HG03095 (cell line): Measurements from ENCODE around the gene CPTP.

Source experiments
- ATAC-seq: cut with Tn5 transposase; IDR thresholded peaks from one replicate; pipeline ENCODE4 v1.9.1; 2021; ENCODE audit warnings: moderate library complexity; ENCODE audit not compliant: unreplicated experiment

Gene CPTP

GRCh38 chr1:1291548-1292441 lies 32.8 kb upstream of the CPTP start:
- no peak for ATAC-seq

GRCh38 chr1:1292442-1292779 lies 32.2 kb upstream of the CPTP start:
- no peak for ATAC-seq

DNA sequence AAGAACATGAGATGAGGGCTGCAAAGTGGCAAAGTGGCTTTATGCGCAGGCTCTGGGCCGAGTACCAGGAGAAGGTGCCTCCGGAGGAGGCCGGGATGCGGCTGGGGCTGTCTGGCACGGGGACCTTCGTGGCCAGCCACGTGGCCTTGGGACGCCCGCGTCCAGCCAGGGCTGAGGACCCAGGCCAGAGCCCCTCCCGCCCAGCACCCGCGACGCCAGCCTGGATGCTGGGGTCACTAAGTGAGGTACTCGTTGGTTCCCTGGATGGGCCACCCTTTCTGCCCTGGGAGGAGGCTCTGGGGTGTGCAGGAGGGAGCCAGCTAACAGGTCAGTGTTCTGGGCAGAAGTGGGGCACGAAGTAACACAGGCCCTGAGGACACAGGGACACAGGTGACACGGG lies 31.8 kb upstream of the CPTP start:
- no peak for ATAC-seq

GRCh38 chr1:1293263-1294249 lies 31.0 kb upstream of the CPTP start:
- ATAC-seq: no peak

- no peak for ATAC-seq
These were observed 30.2 kb upstream of the CPTP start for GRCh38 chr1:1294250-1294890.

DNA sequence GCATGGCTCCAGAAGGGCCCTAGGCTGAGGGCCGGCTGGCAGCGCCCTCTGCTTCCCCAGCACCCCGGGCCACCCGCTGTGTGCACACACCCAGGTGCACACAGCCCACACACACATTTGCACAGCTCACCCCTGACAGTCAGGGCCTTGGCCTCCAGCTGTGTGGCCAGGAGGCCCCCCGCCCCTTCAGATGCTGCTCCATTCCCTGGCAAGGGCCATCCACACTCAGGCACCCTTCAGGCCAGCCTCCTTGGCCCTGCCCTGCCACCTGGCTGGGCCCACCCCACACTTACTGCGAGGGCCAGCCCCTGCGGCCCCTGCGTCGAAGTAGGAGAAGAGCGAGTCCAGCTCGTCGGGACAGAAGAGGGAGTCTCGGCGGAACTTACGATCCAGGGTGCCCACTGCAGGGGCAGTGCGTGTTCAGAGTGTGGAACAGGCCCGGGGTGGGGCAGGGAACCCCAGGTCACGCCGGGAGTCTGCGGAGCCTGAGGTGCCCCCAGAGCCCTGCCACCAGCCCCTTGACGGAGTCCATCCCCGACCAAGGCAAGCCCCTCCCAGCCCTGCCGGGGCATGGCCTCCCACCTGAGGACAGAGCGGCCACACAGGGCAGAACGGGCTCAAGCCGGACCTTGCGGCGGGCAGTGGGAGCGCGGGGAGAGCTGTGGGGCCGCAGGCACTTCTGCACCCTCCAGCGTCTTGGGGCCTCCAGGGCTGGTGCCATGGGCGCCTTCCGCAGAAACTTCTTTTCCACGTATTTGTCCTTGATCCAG lies 29.3 kb upstream of the CPTP start:
- ATAC-seq: no peak

GRCh38 chr1:1296070-1297061 lies 28.2 kb upstream of the CPTP start:
- ATAC-seq: no peak

DNA sequence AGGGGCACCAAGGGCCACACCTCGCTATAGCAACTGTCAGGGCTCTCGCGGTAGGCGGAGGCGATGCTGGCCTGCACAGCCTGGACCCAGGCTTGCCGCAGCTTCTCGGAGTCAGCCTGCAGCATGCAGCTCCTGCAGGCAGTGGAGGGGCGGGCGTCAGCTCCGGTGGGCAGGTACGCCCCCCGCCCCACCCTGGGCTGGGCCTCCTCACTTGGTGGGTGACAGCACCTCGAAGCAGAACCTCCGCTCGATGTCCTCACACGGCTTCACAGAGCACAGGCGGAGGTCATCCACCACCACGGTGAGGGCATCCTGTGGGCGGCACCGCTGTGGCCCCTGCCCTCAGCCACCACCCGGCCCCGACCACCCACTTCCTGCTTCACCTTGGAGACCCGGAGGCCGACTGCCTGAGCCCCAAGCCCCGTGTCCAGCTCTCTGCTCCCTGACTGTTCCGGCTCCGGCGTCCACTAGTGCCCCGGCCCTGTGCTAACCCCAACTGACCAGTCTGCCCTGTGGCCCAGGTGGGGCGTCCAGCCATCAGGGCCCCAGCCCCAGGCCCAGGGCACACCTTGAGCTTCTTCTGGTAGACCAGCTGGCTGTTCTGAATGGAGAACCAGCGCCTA lies 26.7 kb upstream of the CPTP start:
- ATAC-seq: no peak

GRCh38 chr1:1298861-1299685 lies 25.5 kb upstream of the CPTP start:
- ATAC-seq: no peak

DNA sequence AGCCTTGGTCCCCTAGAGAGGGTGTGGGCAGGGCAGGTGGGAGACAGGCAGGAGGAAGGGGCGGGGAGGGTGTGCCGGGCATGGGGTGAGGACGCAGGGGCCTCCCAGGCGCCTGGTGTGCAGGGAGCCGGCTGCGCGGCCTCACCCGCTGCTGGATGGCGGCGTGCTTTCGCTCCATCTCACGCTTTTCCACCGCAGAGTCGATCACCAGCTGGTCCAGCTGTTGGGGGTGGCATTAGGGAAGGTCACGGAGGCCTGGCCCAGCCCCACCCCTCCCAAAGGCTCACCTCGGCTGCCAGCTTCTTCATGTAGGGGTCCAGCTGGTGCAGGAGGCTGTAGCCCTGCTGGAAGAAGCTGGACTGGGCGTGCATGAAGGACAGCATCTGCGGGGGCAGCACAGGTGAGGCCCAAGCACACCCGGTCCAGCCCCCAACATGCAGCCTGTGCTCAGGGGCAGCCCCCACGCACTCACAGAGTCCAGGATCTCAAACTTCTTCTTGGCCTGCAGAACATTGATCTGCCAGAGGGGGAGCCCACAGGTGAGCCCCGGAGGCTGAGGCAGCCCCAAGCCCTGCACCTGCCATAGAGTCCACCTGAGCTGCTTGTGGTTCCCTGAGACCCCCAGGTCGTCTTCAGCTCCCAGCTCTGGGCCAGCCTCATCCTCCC lies 24.8 kb upstream of the CPTP start:
- ATAC-seq: no peak

DNA sequence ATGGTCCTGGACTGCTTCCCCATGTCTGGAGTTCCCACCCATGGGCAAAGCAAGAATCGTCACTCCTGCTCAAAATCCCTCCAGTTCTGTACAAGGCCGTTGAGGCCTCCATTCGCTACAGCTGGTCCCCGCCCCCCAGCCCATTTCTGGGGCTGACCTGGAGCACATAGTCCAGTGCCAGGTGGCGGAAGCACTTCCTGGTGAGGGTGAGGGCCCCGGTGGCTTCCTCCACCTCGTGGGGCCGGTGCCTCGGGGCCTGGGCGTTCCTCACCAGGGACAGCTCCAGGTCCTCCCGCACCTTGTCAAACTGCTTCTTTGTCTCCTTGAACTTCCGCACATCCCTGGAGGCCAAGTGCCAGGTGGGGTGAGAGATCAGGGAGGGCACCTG lies 24.3 kb upstream of the CPTP start:
- ATAC-seq: no peak

GRCh38 chr1:1302006-1302430 lies 22.6 kb upstream of the CPTP start:
- ATAC-seq: no peak

DNA sequence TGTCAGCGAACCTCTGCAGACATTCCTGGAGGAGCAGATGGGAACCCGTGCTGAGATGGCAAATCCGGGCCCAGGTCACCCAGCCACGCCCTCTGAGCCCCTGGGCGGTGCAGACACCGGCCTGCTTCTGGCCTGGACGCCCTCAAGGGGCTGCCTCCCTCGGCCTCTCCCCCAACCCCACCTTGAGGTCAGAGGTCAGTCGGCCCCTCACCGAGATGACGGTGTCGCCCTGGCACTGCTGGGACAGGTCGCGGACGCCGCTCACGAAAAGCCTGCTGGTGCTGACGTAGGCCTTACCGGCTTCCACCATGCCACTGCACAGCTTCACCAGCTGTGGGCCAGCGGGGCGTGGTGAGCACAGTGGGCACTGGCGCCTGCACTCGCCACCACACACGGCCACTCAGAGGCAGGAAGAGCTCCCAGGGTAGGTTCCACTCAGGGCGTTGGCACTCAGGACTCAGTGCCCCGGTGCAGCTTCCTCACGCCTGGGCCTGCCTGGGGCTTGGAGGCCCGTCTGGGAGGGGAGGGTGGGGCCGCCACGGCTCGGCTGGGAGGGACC lies 21.6 kb upstream of the CPTP start:
- ATAC-seq: no peak

DNA sequence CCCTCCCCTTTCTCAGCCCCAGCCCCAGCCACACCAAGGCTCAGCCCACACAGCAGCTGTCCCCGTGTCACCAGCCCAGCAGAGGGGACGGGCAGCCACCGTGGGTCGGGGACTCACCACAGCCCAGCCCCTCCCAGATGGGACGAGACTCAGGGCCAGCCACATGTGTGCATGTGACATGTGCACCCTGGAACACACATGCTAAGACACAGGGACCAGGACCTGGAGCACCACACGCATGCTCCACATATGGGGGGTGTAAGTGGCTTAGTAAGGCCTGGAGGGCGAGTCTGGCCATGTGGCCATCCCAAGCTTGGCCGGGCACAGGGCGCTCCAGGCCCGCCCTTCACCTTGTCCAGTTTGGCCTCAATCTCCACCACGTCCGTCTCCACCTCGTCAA lies 20.9 kb upstream of the CPTP start:
- ATAC-seq: no peak

DNA sequence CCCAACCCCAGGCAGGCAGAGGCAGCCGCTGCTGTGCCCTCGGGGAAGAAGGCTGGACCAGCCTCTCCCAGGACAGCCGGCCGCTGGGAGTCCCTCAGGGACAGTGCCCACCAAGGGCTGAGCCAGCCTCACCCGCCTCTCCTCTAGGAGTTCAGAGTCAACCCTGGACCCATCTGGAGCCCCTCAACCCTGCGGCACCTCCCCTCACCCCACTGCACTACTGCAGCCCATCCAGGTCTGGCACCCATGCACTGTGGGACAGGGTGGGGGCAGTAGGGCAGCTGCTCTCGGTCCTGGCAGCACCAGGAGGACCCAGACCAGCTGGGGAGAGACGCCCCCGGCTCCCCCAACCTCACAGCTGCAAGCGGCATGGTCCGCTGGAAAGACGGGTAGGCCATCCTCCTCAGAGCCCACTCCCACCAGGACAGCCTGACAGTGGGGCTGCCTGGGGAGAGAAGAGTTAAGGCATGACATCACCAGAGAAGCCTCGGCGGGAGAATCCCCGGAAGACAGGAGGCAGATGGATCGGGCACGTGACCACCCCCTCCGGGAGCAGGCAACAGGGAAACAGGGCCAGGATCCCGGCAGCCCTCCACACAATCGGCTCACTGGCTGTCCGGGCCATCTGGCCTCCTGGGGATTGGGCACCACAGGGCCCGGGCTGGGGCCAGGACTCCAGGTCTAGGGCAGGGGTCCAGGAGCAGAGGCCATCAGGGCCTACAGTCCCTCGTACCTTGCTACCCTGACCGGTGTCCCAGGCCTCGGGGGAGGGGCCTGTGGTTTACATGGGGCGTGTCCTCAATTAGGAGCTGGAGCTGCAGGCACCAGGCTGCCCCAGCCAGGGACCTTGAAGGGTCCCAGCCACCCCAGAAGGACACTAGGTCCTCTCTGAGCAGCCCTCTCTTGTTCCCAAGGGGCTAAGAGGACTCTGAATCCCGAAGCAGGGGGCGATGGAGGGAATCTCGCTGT lies 20.0 kb upstream of the CPTP start:
- ATAC-seq: no peak
